Erythroblast (primary cell): ENCODE data around the gene NKX1-2.

Experiments used
- GATA1 ChIP-seq: IDR thresholded peaks from 2 replicates; pipeline ENCODE4 v1.6.1; 2011; ENCODE audit warnings: low read depth, mild to moderate bottlenecking, control low read depth, low read length, moderate library complexity
- POLR2A ChIP-seq: IDR thresholded peaks from 2 replicates; pipeline ENCODE4 v1.6.1; 2011; ENCODE audit warnings: mild to moderate bottlenecking, low read length

GRCh38 chr10:124417895-124418725 lies 31.7 kb downstream of the NKX1-2 start:
- no peak for TF ChIP-seq POLR2A
- TF ChIP-seq GATA1: no peak
